CD14-positive monocyte (primary cell): ENCODE data around the gene AGGF1. TPM values are rescaled to one million over a fixed set of nuclear protein-coding genes. Genes with fewer than 3 reads are reported as not detected.

Source experiments
- DNase-seq, 3 donors: peaks; one replicate each; pipeline ENCODE4 v3.0.0-alpha.2; 2011 to 2022
- H2AFZ ChIP-seq: 2 replicates; pipeline ENCODE4 v1.6.0; 2012; ENCODE audit warnings: mild to moderate bottlenecking, low read depth, low read length, inconsistent platforms; ENCODE audit not compliant: insufficient read depth, poor library complexity, severe bottlenecking
- H3K27ac ChIP-seq, 2 donors: 1 replicate in 1 of 2; 2 replicates in 1 of 2; pipeline ENCODE4 v1.5.1; 2012 to 2013; ENCODE audit warnings: low read length in 2 of 2, control low read depth in 1 of 2, inconsistent platforms in 1 of 2, low read depth in 1 of 2, mild to moderate bottlenecking in 1 of 2
- H3K27me3 ChIP-seq, 2 donors: one replicate each; pipeline versions ENCODE4 v1.6.0 to v1.6.1; 2011 to 2013; ENCODE audit warnings: low read length in 2 of 2; ENCODE audit not compliant: control insufficient read depth in 2 of 2, insufficient read depth in 2 of 2
- H3K36me3 ChIP-seq, 2 donors: replicated peaks in 1 of 2; 1 replicate in 1 of 2; 2 replicates in 1 of 2; pipeline versions ENCODE4 v1.5.1 to v1.6.1; 2012 to 2013; ENCODE audit warnings: low read length in 2 of 2, control low read depth in 1 of 2, inconsistent platforms in 1 of 2, mild to moderate bottlenecking in 1 of 2; ENCODE audit not compliant: insufficient read depth in 2 of 2, control insufficient read depth in 1 of 2
- H3K4me1 ChIP-seq, 2 donors: 1 replicate in 1 of 2; 2 replicates in 1 of 2; pipeline versions ENCODE4 v1.5.1 to v1.6.1; 2012 to 2013; ENCODE audit warnings: low read length in 2 of 2, control low read depth in 1 of 2, inconsistent platforms in 1 of 2, mild to moderate bottlenecking in 1 of 2, moderate library complexity in 1 of 2; ENCODE audit not compliant: insufficient read depth in 2 of 2, control insufficient read depth in 1 of 2
- H3K4me2 ChIP-seq: replicated peaks from 2 replicates; pipeline ENCODE3; 2012; ENCODE audit warnings: low read length, moderate library complexity, mild to moderate bottlenecking; ENCODE audit not compliant: poor library complexity, severe bottlenecking; ENCODE audit errors: extremely low read depth
- H3K4me3 ChIP-seq, 3 experiments: fragments of 200-600 bp in 1 of 3; sonication (generic) in 1 of 3; replicated peaks in 1 of 3; 1 replicate in 2 of 3; 2 replicates in 1 of 3; pipeline ENCODE4 v1.5.1; 2011 to 2013; ENCODE audit warnings: low read length in 3 of 3, mild to moderate bottlenecking in 3 of 3, control low read depth in 2 of 3, low read depth in 2 of 3, inconsistent platforms in 1 of 3, moderate library complexity in 1 of 3
- H3K79me2 ChIP-seq: 2 replicates; pipeline ENCODE4 v1.6.0; 2012; ENCODE audit warnings: mild to moderate bottlenecking, control low read depth, inconsistent platforms, low read length, moderate library complexity; ENCODE audit not compliant: insufficient read depth
- H3K9ac ChIP-seq: 2 replicates; pipeline ENCODE4 v1.6.0; 2017; ENCODE audit warnings: low read length, mild to moderate bottlenecking; ENCODE audit not compliant: insufficient read depth, poor library complexity, severe bottlenecking
- H3K9me3 ChIP-seq, 2 donors: replicated peaks in 1 of 2; 1 replicate in 1 of 2; 2 replicates in 1 of 2; pipeline versions ENCODE4 v1.5.1 to v1.6.1; 2012 to 2013; ENCODE audit warnings: low read length in 2 of 2, control low read depth in 1 of 2; ENCODE audit not compliant: control insufficient read depth in 1 of 2, insufficient read depth in 1 of 2
- H4K20me1 ChIP-seq: 2 replicates; pipeline ENCODE4 v1.6.0; 2012; ENCODE audit warnings: mild to moderate bottlenecking, low read length, control low read depth, moderate library complexity; ENCODE audit not compliant: insufficient read depth
- H3K27ac Mint-ChIP-seq, 7 donors: one replicate each; pipeline ENCODE4 v1.8.0; 2020; ENCODE audit warnings: mild to moderate bottlenecking in 7 of 7, mixed read lengths in 7 of 7, moderate library complexity in 6 of 7, inconsistent platforms in 2 of 7
- H3K27me3 Mint-ChIP-seq, 3 donors: one replicate each; pipeline ENCODE4 v1.8.0; 2021 to 2022; ENCODE audit warnings: low read depth in 3 of 3, mild to moderate bottlenecking in 3 of 3, mixed read lengths in 3 of 3, moderate library complexity in 3 of 3, inconsistent platforms in 1 of 3
- H3K36me3 Mint-ChIP-seq, 2 donors: one replicate each; pipeline ENCODE4 v1.8.0; 2020; ENCODE audit warnings: mixed read lengths in 2 of 2, inconsistent platforms in 1 of 2, mild to moderate bottlenecking in 1 of 2
- H3K4me1 Mint-ChIP-seq: one replicate; pipeline ENCODE4 v1.8.0; 2020; ENCODE audit warnings: mild to moderate bottlenecking, mixed read lengths
- H3K4me3 Mint-ChIP-seq, 2 donors: one replicate each; pipeline ENCODE4 v1.8.0; 2020; ENCODE audit warnings: mild to moderate bottlenecking in 2 of 2, mixed read lengths in 2 of 2, moderate library complexity in 1 of 2
- H3K9me3 Mint-ChIP-seq, 7 donors: one replicate each; pipeline ENCODE4 v1.8.0; 2020 to 2022; ENCODE audit warnings: mixed read lengths in 7 of 7, mild to moderate bottlenecking in 6 of 7, moderate library complexity in 6 of 7, inconsistent platforms in 2 of 7
- whole genome bisulfite sequencing: methylation state at CpG from one replicate; pipeline ENCODE4 v1.1.5; 2013; ENCODE audit warnings: missing lambda C conversion rate; ENCODE audit not compliant: insufficient coverage; 5-methylcytosine and 5-hydroxymethylcytosine counted together
- intact Hi-C, 2 donors: fragments of 100-400 bp; cut with micrococcal nuclease; formaldehyde crosslinking; loops; one replicate each; pipeline versions ENCODE4 v1.15.0 to v1.15.1; 2023
- polyA plus RNA-seq, 3 donors: library from polyadenylated mRNA; depleted of rRNA in 1 of 3; unstranded in 2 of 3; stranded (reverse) in 1 of 3; fragments of 300-500 nt in 2 of 3; fragments of >200 nt in 1 of 3; fragmentation: Illumina TruSeq in 2 of 3; gene quantifications; 1 replicate in 2 of 3; 2 replicates in 1 of 3; pipeline ENCODE4 v1.2.3, GENCODE V29; 2012 to 2021
- TF ChIP-seq, protein P1 (sequence below): fragments of 200-600 bp; IDR thresholded peaks from one replicate; pipeline ENCODE4 v1.8.0; 2022; ENCODE audit warnings: antibody characterized with exemption, mild to moderate bottlenecking

AGGF1 gene
- polyA plus RNA-seq, 3 donors: 8.0 to 21.9 (median 13.0) TPM

DNA sequence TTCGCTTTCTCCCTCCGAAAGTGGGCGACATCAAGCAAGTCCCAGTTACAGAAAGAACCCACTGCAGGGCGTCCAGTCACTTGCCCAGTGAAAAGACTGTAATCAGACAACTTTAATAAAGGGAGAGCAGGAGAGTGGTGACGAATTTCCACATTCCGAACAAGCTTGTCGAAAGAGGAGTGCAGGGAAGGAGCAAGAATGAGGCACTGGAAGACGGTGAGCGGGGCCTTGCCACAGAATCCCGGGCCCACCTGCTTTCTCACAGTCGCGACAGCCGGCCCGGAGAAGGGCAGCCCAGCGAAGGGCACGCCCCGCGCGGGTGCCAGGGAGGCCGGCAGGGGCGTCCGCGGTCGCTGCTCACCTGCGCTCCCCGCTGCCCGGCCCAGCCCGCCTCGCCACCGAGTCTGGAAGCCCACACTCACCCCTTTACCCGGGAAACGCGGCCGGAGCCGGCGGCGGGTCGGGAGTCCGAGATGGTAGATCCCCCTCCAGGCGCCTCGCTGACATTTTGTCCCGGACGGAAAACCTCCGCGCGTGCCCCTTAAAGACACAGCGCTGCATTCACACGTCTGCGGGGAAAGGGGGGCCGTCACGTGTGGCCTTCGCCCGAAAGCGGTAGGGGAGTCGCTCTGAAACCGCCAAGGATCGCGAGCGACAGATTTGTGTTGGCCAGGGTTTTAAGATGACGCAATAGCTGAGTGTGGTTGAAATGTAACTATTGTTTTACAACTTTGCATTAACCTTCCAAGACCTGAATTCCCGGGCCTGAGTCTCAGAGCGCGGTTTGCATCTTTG, 56.7 kb downstream of the AGGF1 start, which contains the start of gene ZBED3:
Gene ZBED3 (minus strand): TSS at position 597 of the 795 bp plus-strand sequence. CDS start 9,407 bp downstream, outside the sequence.
- no peaks in the 10 kb centered on the region for H3K9me3 ChIP-seq
- intact Hi-C loops: no loop called here
- TF ChIP-seq, protein P1, sequence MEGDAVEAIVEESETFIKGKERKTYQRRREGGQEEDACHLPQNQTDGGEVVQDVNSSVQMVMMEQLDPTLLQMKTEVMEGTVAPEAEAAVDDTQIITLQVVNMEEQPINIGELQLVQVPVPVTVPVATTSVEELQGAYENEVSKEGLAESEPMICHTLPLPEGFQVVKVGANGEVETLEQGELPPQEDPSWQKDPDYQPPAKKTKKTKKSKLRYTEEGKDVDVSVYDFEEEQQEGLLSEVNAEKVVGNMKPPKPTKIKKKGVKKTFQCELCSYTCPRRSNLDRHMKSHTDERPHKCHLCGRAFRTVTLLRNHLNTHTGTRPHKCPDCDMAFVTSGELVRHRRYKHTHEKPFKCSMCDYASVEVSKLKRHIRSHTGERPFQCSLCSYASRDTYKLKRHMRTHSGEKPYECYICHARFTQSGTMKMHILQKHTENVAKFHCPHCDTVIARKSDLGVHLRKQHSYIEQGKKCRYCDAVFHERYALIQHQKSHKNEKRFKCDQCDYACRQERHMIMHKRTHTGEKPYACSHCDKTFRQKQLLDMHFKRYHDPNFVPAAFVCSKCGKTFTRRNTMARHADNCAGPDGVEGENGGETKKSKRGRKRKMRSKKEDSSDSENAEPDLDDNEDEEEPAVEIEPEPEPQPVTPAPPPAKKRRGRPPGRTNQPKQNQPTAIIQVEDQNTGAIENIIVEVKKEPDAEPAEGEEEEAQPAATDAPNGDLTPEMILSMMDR: peak; percentile 30
- no peaks in the 10 kb centered on the region for H4K20me1 ChIP-seq
- 0% methylated on average over 54 of the region's 63 CpGs for WGBS
- DNase-seq: peak; percentile 43 to 54 (median 49)
- H3K36me3 Mint-ChIP-seq: peaks cover 2 to 3% of the 10 kb centered on the region in 2 donors
- peak within 1 kb of the TSS; percentile 99 for H2AFZ ChIP-seq
- peak within 1 kb of the TSS; percentile 48 to 86 for H3K27ac ChIP-seq
- peak within 1 kb of the TSS; percentile 74 to 94 (median 89) for H3K27ac Mint-ChIP-seq
- H3K4me3 Mint-ChIP-seq: peak within 1 kb of the TSS; percentile 97 to 99
- no peaks in the 10 kb centered on the region for H3K36me3 ChIP-seq
- H3K27me3 ChIP-seq: no peaks in the 10 kb centered on the region
- H3K4me2 ChIP-seq: peak within 1 kb of the TSS; percentile 91
- H3K4me3 ChIP-seq: peak within 1 kb of the TSS; percentile 67 to 92 (median 77)
- peaks cover 14% of the 10 kb centered on the region for H3K79me2 ChIP-seq
- H3K4me1 ChIP-seq: peaks cover 13 to 27% of the 10 kb centered on the region in 2 donors
- H3K9ac ChIP-seq: peak within 1 kb of the TSS; percentile 88
- peaks cover 23% of the 10 kb centered on the region for H3K4me1 Mint-ChIP-seq
- H3K9me3 Mint-ChIP-seq: no peaks in the 10 kb centered on the region
- H3K27me3 Mint-ChIP-seq: peaks cover 0 to 1% (median 0%) of the 10 kb centered on the region in 3 donors

DNA sequence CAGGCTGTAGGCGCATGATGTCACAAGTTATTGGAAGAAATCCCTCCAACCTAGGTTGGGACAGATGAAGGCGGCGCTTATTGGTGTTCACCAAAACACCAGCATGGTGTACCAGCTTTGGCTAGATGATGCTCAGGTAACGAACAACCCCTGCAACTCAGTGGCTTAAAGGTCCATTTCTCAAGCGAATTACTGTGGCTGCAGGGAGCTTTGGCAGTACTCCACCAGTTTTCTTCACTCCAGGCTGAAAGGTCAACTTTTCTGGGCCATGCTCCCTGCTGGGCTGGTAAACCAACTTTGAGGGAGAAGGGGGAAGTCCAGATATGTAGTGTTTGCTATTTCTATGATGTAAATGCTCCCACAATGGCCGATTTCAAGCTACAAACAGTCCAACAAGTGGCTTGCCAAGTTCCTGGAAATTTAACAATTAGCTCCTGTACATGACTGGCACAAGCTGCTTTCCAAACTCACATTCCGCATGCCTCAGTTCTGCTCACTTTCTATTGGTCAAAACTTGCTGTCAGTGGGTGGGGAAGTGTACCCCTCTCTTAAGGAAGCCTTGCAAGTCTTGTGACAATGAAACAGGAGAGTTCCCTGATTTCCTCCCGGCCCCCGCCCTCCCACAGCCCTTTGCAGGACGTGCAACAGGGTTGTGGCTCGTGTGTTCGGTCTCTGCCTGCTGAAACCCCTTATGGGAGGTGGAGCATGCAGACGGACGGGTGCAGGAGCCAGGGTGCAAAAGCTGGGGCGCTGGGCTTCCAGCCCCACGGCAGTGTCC, 57.5 kb downstream of the AGGF1 start:
- peak; percentile 26 to 70 (median 41) for DNase-seq
- H3K27me3 ChIP-seq: no peaks in the 10 kb centered on the region
- H3K27ac ChIP-seq: peak overlapping the region; percentile 48 to 86
- no peaks in the 10 kb centered on the region for H3K36me3 ChIP-seq
- H4K20me1 ChIP-seq: no peaks in the 10 kb centered on the region
- peaks cover 0 to 1% (median 0%) of the 10 kb centered on the region in 3 donors for H3K27me3 Mint-ChIP-seq
- H3K4me1 Mint-ChIP-seq: peaks cover 23% of the 10 kb centered on the region
- peaks cover 13 to 27% of the 10 kb centered on the region in 2 donors for H3K4me1 ChIP-seq
- no peaks in the 10 kb centered on the region for H3K9me3 ChIP-seq
- peak overlapping the region; percentile 99 for H2AFZ ChIP-seq
- intact Hi-C loops: no loop called here
- 15% methylated on average over 12 of the region's 16 CpGs for WGBS
- peak overlapping the region; percentile 97 to 99 for H3K4me3 Mint-ChIP-seq
- peak overlapping the region; percentile 74 to 94 (median 89) for H3K27ac Mint-ChIP-seq
- H3K36me3 Mint-ChIP-seq: peaks cover 2 to 7% of the 10 kb centered on the region in 2 donors
- TF ChIP-seq, protein P1: no peak
- peak overlapping the region; percentile 88 for H3K9ac ChIP-seq
- H3K9me3 Mint-ChIP-seq: no peaks in the 10 kb centered on the region
- H3K4me2 ChIP-seq: peak overlapping the region; percentile 91
- peak overlapping the region; percentile 67 to 92 (median 77) for H3K4me3 ChIP-seq
- H3K79me2 ChIP-seq: peaks cover 14% of the 10 kb centered on the region
